ENCODE results near the gene ZNF275.

- TF ChIP-seq CTCF (IDR thresholded peaks at IDR 0.05) (no peak), POLR2A (IDR thresholded peaks at IDR 0.05) (no peak), POLR2AphosphoS5 (IDR thresholded peaks at IDR 0.05) (no peak)
Observed at GRCh38 chrX:153395613-153396319, 61.8 kb downstream of the ZNF275 start.
